Small intestine (tissue), 7 donors: Measurements from ENCODE around the gene GLIS1. TPM values are rescaled to one million over a fixed set of nuclear protein-coding genes. Genes with fewer than 3 reads are reported as not detected.
A peak's percentile ranks its signal among the peaks of the same experiment; 100 is the strongest.

ENCODE experiments used
- DNase-seq, 2 donors: peaks; one replicate each; pipeline versions ENCODE4 v3.0.0 to v3.0.0-alpha.2; 2013
- FAIRE-seq: peaks from 2 replicates; lab custom pipeline; 2012; peaks lifted over from hg19 to GRCh38; lab: Jason Lieb, UNC
- H3K27ac ChIP-seq, 3 donors: one replicate each; pipeline ENCODE4 v1.5.1; 2013; ENCODE audit warnings: low read length in 2 of 3, mild to moderate bottlenecking in 2 of 3, control low read depth in 1 of 3, inconsistent platforms in 1 of 3, low read depth in 1 of 3, moderate library complexity in 1 of 3
- H3K27me3 ChIP-seq, 3 donors: one replicate each; pipeline ENCODE4 v1.6.1; 2013; ENCODE audit warnings: low read length in 3 of 3, inconsistent platforms in 1 of 3; ENCODE audit not compliant: control insufficient read depth in 3 of 3, insufficient read depth in 3 of 3
- H3K36me3 ChIP-seq, 3 donors: one replicate each; pipeline ENCODE4 v1.6.1; 2013; ENCODE audit warnings: low read length in 3 of 3, inconsistent platforms in 1 of 3, low read depth in 1 of 3, mild to moderate bottlenecking in 1 of 3, moderate library complexity in 1 of 3; ENCODE audit not compliant: control insufficient read depth in 3 of 3, insufficient read depth in 2 of 3
- H3K4me1 ChIP-seq, 3 donors: one replicate each; pipeline ENCODE4 v1.6.1; 2013; ENCODE audit warnings: low read length in 2 of 3, inconsistent platforms in 1 of 3, low read depth in 1 of 3, mild to moderate bottlenecking in 1 of 3, moderate library complexity in 1 of 3; ENCODE audit not compliant: control insufficient read depth in 3 of 3, insufficient read depth in 2 of 3
- H3K4me3 ChIP-seq, 3 donors: one replicate each; pipeline ENCODE4 v1.5.1; 2013; ENCODE audit warnings: low read length in 3 of 3, control low read depth in 1 of 3, inconsistent platforms in 1 of 3, low read depth in 1 of 3, mild to moderate bottlenecking in 1 of 3, moderate library complexity in 1 of 3
- H3K9me3 ChIP-seq, 2 donors: one replicate each; pipeline ENCODE4 v1.6.1; 2013; ENCODE audit warnings: low read depth in 1 of 2, low read length in 1 of 2; ENCODE audit not compliant: control insufficient read depth in 2 of 2, insufficient read depth in 1 of 2
- WGBS, 3 donors: extraction: QIAGEN DNeasy Blood & Tissue Kit; methylation state at CpG; one replicate each; pipeline ENCODE4 v1.1.7; 2013; 5-methylcytosine and 5-hydroxymethylcytosine counted together
- polyA plus RNA-seq, 4 donors: library from polyadenylated mRNA; stranded (reverse) in 3 of 4; unstranded in 1 of 4; fragments of 200-250 nt in 3 of 4; fragments of 120-200 nt in 1 of 4; gene quantifications; one replicate each; pipeline versions ENCODE4 v1.2.1 to v1.2.3, GENCODE V29; 2013
- donor health status: healthy with polysubstance abuse.
- donor health status: control.
- donor health status: control.
- donor health status: Bipolar disorder and iron deficiency.
- donor health status: healthy.

Gene GLIS1
- polyA plus RNA-seq, 4 donors, result 0.19 to 0.50 TPM; not detected in 2

- Histone ChIP-seq H3K4me1 (peaks cover 0 to 29% (median 0%) of the 10 kb centered on the region in 3 donors), H3K36me3 (no peaks in the 10 kb centered on the region), H3K9me3 (no peaks in the 10 kb centered on the region), H3K4me3 (no peak overlapping the region), H3K27ac (peak overlapping the region in 1 of 3 donors; percentile 42), H3K27me3 (peaks cover 0 to 2% (median 0%) of the 10 kb centered on the region in 3 donors)
- FAIRE-seq (no peak), DNase-seq (no peak)
- 67 to 80% (median 67%) methylated on average over 4 of the region's 4 CpGs for WGBS, 3 donors
Measured at GRCh38 chr1:53590104-53590503, 148.9 kb downstream of the GLIS1 start.

- H3K27ac ChIP-seq, result no peak overlapping the region
- FAIRE-seq, result no peak
- peaks cover 0 to under 1% (median 0%) of the 10 kb centered on the region in 3 donors for H3K27me3 ChIP-seq
- 90 to 91% (median 90%) methylated on average over 11 of the region's 11 CpGs for WGBS, 3 donors
- no peak overlapping the region for H3K4me3 ChIP-seq
- no peaks in the 10 kb centered on the region for H3K9me3 ChIP-seq
- no peak for DNase-seq
- no peaks in the 10 kb centered on the region for H3K36me3 ChIP-seq
- H3K4me1 ChIP-seq, result peaks cover 0 to 37% (median 0%) of the 10 kb centered on the region in 3 donors
Measured at GRCh38 chr1:53589043-53589887, 149.7 kb downstream of the GLIS1 start.

- Histone ChIP-seq H3K36me3 (no peaks in the 10 kb centered on the region), H3K4me3 (no peak overlapping the region), H3K9me3 (no peaks in the 10 kb centered on the region), H3K27me3 (no peaks in the 10 kb centered on the region), H3K27ac (no peak overlapping the region), H3K4me1 (peaks cover 0 to 47% (median 0%) of the 10 kb centered on the region in 3 donors)
- DNase-seq (no peak), FAIRE-seq (no peak)
- 76 to 88% (median 80%) methylated on average over 6 of the region's 6 CpGs for WGBS, 3 donors
Measured at GRCh38 chr1:53588053-53588779, 150.7 kb downstream of the GLIS1 start.

- Histone ChIP-seq H3K27ac (no peak overlapping the region), H3K27me3 (no peaks in the 10 kb centered on the region), H3K4me3 (no peak overlapping the region), H3K36me3 (no peaks in the 10 kb centered on the region), H3K9me3 (no peaks in the 10 kb centered on the region), H3K4me1 (peaks cover 0 to 48% (median 0%) of the 10 kb centered on the region in 3 donors)
- DNase-seq (no peak), FAIRE-seq (no peak)
- 60 to 78% (median 69%) methylated on average over 4 of the region's 4 CpGs for WGBS, 3 donors
Measured at GRCh38 chr1:53587252-53587988, 151.5 kb downstream of the GLIS1 start.

GRCh38 chr1:53586765-53587164 is 152.2 kb downstream of the GLIS1 start:
- no peaks in the 10 kb centered on the region for H3K36me3 ChIP-seq
- FAIRE-seq (no peak), DNase-seq (no peak)
- H3K27me3 ChIP-seq, result no peaks in the 10 kb centered on the region
- H3K9me3 ChIP-seq, result no peaks in the 10 kb centered on the region
- H3K27ac ChIP-seq, result no peak overlapping the region
- peaks cover 0 to 50% (median 0%) of the 10 kb centered on the region in 3 donors for H3K4me1 ChIP-seq
- no peak overlapping the region for H3K4me3 ChIP-seq
- 87 to 90% (median 88%) methylated on average over 2 of the region's 2 CpGs for WGBS, 3 donors

- no peaks in the 10 kb centered on the region for H3K27me3 ChIP-seq
- no peak overlapping the region for H3K4me3 ChIP-seq
- peaks cover 0 to 43% (median 0%) of the 10 kb centered on the region in 3 donors for H3K4me1 ChIP-seq
- no peak overlapping the region for H3K27ac ChIP-seq
- DNase-seq (no peak), FAIRE-seq (no peak)
- 45 to 73% (median 64%) methylated on average over 1 of the region's 1 CpG for WGBS, 3 donors
- H3K36me3 ChIP-seq, result no peaks in the 10 kb centered on the region
- H3K9me3 ChIP-seq, result no peaks in the 10 kb centered on the region
Measured at GRCh38 chr1:53585565-53585964, 153.4 kb downstream of the GLIS1 start.

- Histone ChIP-seq H3K4me1 (peaks cover 0 to 38% (median 0%) of the 10 kb centered on the region in 3 donors), H3K4me3 (no peak overlapping the region), H3K27me3 (no peaks in the 10 kb centered on the region), H3K36me3 (no peaks in the 10 kb centered on the region), H3K27ac (no peak overlapping the region), H3K9me3 (no peaks in the 10 kb centered on the region)
- WGBS, 3 donors, result 47 to 80% (median 63%) methylated on average over 5 of the region's 5 CpGs
- DNase-seq (peak in 1 of 2 donors; percentile 37), FAIRE-seq (no peak)
Measured at GRCh38 chr1:53585129-53585528, 153.8 kb downstream of the GLIS1 start.

- H3K36me3 ChIP-seq, result no peaks in the 10 kb centered on the region
- no peak overlapping the region for H3K4me3 ChIP-seq
- no peaks in the 10 kb centered on the region for H3K9me3 ChIP-seq
- H3K4me1 ChIP-seq, result peaks cover 0 to 37% (median 0%) of the 10 kb centered on the region in 3 donors
- H3K27ac ChIP-seq, result no peak overlapping the region
- H3K27me3 ChIP-seq, result no peaks in the 10 kb centered on the region
- FAIRE-seq (no peak), DNase-seq (no peak)
- 69 to 81% (median 76%) methylated on average over 2 of the region's 2 CpGs for WGBS, 3 donors
Measured at GRCh38 chr1:53584777-53585107, 154.2 kb downstream of the GLIS1 start.
